NCI-H146 treated with DMSO at 0.1 percent for 48 hours (cell line): ENCODE results near the gene MACROD2.

ENCODE experiments used
- DNase-seq: peaks from one replicate; lab custom pipeline; 2025; ENCODE audit not compliant: unreplicated experiment; lab: John Stamatoyannopoulos, UW

The MACROD2 gene

GRCh38 chr20:14569641-14570040, 574.3 kb downstream of the MACROD2 start:
- DNase-seq, result no peak

- DNase-seq, result no peak
Measured at GRCh38 chr20:14570811-14571210, 575.5 kb downstream of the MACROD2 start.

- no peak for DNase-seq
Measured at GRCh38 chr20:14573676-14574075, 578.4 kb downstream of the MACROD2 start.

GRCh38 chr20:14576196-14576877, 581.0 kb downstream of the MACROD2 start:
- no peak for DNase-seq

GRCh38 chr20:14580418-14581074, 585.2 kb downstream of the MACROD2 start:
- DNase-seq, result peak; percentile 87

- DNase-seq, result no peak
Measured at GRCh38 chr20:14581731-14582130, 586.4 kb downstream of the MACROD2 start.

- no peak for DNase-seq
Measured at GRCh38 chr20:14582855-14583254, 587.5 kb downstream of the MACROD2 start.

GRCh38 chr20:14583413-14583812, 588.1 kb downstream of the MACROD2 start:
- DNase-seq, result peak; percentile 100

GRCh38 chr20:14589383-14589782, 594.1 kb downstream of the MACROD2 start:
- no peak for DNase-seq

GRCh38 chr20:14595051-14595450, 599.7 kb downstream of the MACROD2 start:
- DNase-seq, result no peak

- DNase-seq, result no peak
Measured at GRCh38 chr20:14597206-14597715, 601.9 kb downstream of the MACROD2 start.

GRCh38 chr20:14599613-14600012, 604.3 kb downstream of the MACROD2 start:
- DNase-seq, result no peak

- no peak for DNase-seq
Measured at GRCh38 chr20:14600527-14600926, 605.2 kb downstream of the MACROD2 start.

GRCh38 chr20:14604143-14604542, 608.8 kb downstream of the MACROD2 start:
- peak; percentile 82 for DNase-seq

GRCh38 chr20:14609328-14610221, 614.3 kb downstream of the MACROD2 start:
- DNase-seq, result no peak

GRCh38 chr20:14611479-14611878, 616.2 kb downstream of the MACROD2 start:
- DNase-seq, result no peak

- no peak for DNase-seq
Measured at GRCh38 chr20:14612391-14612790, 617.1 kb downstream of the MACROD2 start.

GRCh38 chr20:14616003-14616402, 620.7 kb downstream of the MACROD2 start:
- DNase-seq, result no peak

- no peak for DNase-seq
Measured at GRCh38 chr20:14617123-14617522, 621.8 kb downstream of the MACROD2 start.

- DNase-seq, result no peak
Measured at GRCh38 chr20:14619411-14619810, 624.1 kb downstream of the MACROD2 start.

- no peak for DNase-seq
Measured at GRCh38 chr20:14622796-14623195, 627.5 kb downstream of the MACROD2 start.
